Measurements from ENCODE around the gene SNX1.

Gene SNX1

GRCh38 chr15:64146520-64146884, 50.7 kb downstream of the SNX1 start:
- no peak for DNase-seq (ENCODE audit: low read depth)

- no peak for DNase-seq (ENCODE audit: low read depth)
Observed at GRCh38 chr15:64146885-64147681, 51.3 kb downstream of the SNX1 start.

DNA sequence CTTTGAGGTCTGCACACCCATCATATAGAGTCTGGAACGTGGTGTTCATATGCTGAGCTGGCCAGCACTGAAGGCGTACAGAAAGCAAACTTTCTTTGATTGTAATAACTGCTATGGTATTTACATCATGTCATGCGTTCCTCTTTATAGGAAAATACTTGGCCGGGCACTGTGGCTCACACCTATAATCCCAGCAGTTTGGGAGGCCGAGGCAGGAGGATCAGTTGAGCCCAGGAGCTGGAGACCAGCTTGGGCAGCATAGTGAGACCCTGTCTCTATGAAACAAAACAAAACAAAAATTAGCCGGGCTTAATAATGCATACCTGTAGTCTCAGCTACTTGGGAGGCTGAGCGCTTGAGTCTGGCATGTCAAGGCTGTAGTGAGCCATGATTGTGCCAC, 52.4 kb downstream of the SNX1 start:
- no peak for DNase-seq (ENCODE audit: low read depth)

- DNase-seq (ENCODE audit: low read depth), result no peak
Observed at GRCh38 chr15:64148581-64148980, 52.8 kb downstream of the SNX1 start.

GRCh38 chr15:64149424-64149823, 53.6 kb downstream of the SNX1 start:
- no peak for DNase-seq (ENCODE audit: low read depth)

DNA sequence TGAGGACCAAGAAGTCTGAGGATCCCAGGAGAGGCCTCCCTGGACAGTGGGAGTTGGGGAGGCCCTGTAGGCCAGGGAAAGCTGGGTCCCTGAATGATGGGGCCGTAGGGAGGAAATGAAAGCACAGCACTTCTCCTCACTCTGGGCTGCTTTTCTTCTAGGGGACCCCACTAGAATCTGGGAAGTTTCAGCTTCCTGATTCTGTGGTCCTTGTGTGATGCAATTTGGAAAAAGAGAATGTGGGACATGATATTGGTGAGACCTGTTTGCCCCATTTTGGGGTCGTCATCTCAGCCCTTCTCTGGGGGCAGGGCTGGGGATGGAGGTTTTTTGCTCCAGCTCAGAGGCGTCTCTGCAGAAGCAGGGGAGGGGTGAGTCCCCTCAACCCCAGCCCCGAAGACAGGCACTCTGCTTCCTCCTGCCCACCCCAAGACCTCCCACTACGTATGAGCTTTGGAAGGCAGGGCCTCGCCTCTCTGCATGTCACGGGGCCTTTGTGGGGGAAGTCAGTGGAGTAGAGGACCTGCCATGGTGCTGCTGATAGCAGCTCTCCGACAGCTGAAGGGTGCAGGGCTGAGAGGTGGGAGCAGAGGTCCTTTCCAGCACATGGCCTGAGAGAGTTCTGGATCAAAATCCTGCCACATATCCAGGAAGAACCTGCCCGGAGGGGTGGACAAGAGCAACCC, 54.3 kb downstream of the SNX1 start:
- DNase-seq (ENCODE audit: low read depth), result no peak

DNA sequence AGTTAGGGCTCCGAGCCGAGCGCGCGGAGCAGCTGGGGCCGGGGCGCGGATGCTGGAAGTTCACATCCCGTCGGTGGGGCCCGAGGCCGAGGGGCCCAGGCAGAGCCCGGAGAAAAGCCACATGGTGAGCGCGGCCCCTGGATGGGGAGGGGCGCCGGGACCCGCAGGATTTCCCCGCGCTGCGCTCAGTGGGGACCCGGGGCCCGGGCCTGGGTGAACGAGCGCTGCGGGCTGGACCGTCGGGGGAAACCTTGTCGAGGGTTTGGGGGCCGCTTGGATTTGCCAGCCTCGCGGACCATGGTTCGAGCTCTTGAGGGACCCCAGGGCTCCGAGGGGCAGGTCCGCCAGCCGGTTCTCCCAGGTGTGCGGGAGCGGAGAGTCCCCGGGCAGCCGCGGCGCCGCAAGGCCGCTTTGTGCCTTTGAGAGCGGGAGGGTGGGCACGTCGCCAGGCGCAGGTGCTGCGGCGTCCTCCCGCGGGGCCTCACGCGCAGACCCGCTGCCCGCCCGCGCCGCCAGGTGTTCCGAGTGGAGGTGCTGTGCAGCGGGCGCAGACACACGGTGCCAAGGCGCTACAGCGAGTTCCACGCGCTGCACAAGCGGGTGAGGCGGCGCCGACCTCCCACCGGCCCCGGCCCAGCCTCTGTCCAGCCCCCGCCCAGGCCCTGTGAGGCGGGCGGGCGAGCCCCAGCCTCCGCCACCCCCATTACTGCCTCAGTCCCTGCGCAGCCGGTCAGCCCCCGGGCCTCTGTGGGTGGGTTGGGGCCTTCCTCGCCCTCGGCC, 56.1 kb downstream of the SNX1 start, which contains the start of gene SNX22:
TSS of gene SNX22 (plus strand) at position 5 of the 780 bp plus-strand sequence. CDS start at position 50, 45 bp downstream.
- DNase-seq (ENCODE audit: low read depth), result no peak

DNA sequence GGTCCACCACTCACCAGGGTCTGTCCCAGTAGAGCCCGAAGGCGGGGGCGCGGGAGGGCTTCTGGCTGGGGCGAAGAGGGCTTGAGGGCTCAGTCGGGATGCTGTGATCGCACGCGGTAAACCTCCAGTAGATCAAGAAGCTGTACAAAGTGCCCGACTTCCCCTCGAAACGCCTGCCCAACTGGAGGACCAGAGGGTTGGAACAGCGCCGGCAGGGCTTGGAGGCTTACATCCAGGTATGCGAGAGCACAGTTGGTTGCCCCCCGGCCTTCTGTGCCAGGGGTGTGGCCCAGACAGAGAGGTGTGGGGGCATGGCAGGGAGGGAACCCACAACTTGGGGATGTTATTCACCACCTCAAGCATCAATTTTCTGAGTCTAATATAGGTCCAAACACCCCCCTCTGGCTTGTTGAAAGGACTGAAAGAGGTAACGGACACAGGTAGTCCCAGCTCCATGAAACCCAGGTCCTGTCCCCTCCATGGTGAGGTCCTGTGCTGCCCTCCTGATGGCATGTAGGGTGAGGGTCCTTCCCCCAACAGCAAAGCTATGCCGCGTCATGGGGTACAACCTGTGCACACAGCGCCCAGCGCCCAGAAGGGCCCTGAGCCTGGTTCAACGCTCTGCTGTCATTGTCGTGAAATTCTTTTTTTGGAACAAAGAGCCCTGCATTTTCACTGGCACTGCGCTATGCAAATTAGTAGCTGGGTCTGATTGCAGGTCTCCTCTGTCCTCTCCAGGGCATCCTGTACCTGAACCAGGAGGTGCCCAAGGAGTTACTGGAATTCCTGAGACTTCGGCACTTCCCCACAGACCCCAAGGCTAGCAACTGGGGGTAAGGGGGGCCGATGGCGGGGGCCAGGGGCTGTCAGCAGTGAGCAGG, 57.0 kb downstream of the SNX1 start:
- DNase-seq (ENCODE audit: low read depth), result no peak

- peak; percentile 57 for DNase-seq (ENCODE audit: low read depth)
Observed at GRCh38 chr15:64153480-64154367, 57.9 kb downstream of the SNX1 start.

DNA sequence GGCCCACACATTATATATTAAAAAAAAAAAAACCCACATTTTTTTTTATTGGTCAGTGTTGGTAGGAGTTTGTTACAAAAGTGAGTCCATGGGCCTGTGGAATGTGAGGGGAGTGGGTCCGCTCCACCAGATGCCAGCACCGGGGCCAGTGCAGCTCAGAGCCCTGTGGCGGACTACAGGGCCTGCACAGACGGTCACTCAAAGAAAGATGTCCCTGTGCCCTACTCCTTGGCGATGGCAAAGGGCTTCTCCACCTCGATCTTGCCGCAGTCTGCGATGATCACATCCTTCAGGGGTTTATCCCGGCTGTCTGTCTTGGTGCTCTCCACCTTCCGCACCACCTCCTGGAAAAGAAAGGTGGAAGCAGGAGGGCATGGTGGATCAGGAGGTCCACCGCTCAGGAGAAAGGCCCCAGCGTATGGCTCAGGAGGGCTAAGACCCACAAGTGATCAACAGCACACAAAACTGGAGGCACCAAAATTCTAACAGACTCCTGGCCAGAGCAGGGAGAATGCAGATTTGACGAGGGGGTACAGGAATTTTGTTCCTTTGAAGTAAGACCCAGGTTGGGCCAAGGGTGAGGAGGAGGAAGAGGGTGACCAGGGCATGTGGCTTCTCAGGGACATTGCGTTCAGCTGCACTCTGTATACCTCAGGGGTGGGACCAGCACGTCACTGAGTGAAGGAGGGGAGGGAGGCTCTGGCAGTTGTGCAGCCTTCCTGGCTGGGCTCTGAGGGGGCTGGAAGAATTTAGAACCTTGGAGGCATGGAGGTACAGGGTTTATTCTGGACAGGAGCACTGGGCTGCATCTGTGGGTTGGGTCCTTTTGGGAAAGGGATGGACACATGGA, 60.2 kb downstream of the SNX1 start:
- DNase-seq (ENCODE audit: low read depth), result no peak

DNA sequence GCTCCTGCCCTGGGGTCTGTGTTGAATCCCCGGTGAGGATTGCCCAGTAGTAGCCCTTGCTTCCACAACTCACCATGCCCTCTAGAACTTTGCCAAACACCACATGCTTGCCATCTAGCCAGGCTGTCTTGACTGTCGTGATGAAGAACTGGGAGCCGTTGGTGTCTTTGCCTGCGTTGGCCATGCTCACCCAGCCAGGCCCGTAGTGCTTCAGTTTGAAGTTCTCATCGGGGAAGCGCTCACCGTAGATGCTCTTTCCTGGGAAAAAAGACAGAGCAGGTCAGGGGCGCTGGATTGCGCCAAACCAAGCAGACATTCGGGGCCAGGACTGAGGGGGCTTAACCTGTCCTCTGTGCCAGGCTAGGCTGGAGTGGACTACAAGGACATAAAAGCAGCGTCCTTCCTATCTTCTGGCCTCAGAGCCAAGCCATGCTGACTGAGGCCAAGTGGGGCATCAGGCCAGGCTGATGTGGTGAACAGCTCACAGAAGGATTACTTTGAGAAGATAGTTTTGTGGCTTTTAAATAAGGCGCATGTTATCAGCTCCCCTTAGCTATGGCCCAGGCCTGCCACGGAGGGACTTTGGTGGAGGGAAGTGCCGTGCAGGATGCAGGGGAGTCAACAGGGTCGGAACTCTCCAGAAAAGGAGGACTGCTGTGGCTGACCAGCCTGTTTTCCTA, 61.0 kb downstream of the SNX1 start:
- no peak for DNase-seq (ENCODE audit: low read depth)

- no peak for DNase-seq (ENCODE audit: low read depth)
Observed at GRCh38 chr15:64157599-64158125, 61.9 kb downstream of the SNX1 start.

DNA sequence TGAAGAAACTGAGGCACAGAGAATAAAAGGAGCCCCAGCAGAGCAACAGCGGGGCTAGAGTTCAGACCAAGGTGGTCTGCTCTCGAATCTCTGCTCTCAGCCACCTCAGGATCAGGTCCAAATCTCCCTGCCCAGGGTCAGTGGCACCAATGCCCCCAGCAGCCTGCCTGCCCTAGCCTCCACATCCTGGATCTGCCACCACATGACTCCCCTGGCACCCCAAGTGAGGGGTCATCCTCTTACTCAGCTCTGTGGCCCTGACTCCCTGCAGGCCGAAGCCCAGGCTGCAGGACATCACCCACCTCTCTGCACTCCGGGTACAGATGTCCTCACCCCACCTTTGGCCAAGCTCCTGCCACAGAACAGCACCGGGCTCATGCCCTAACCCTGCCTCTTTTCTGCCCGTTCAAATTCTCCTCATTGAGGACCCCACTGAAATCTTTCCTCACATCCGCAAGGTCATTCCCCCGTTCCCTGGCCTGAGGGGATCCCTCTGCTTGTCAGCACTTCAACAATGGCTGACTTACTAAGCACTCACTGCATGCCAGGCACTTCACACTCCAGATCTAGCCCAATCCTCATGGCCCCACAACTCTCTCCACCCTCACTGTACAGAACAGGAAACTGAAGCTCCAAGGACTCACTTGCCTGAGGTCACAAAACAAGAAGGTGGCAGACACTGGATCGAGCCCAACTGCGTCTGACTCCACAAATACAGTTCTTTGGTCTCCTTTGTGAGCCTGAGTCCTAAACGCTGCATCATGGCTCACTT, 62.8 kb downstream of the SNX1 start:
- DNase-seq (ENCODE audit: low read depth), result no peak

- no peak for DNase-seq (ENCODE audit: low read depth)
Observed at GRCh38 chr15:64161688-64162477, 66.1 kb downstream of the SNX1 start.

GRCh38 chr15:64162478-64162868, 66.7 kb downstream of the SNX1 start:
- DNase-seq (ENCODE audit: low read depth), result no peak

DNA sequence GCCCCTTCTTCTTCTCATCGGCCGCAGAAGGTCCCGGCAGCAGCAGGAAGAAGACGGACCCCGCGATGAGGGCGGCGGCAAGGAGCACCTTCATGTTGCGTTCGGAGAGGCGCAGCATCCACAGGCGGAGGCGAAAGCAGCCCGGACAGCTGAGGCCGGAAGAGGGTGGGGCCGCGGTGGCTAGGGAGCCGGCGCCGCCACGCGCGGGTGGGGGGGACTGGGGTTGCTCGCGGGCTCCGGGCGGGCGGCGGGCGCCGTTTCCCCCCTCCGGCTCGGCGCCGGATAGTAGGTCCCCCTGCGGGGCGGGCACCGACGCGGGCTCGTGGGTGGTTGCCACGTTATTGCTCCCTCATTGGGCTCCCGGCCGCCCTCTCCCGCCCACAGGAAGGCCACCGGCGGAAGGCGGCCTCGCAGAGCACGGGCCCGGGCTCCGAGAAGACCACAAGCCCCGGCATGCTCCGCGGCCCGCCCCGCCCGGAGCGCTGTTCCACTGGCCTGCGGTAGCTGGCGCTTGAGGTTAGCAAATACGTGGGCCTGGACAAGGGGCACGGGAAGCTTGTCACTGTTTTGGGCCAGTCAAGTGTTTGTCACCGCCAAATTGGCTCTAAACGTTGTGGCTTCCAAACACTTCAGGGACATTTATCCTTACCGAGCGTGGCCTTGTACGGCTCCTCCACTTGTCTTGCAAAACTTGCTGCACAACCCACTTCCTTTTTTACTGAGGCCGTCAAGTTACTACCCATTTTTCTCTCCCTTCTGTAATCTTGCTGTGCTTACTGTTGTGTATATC, 67.3 kb downstream of the SNX1 start, which contains the start of gene PPIB:
TSS of gene PPIB (minus strand) at position 154 of the 790 bp plus-strand sequence. CDS start at position 118, 36 bp downstream.
- DNase-seq (ENCODE audit: low read depth), result peak; percentile 94
